G401.6 (cell line): ENCODE data around the gene CPN2.

Experiments
- FAIRE-seq: peaks from 2 replicates; lab custom pipeline; 2012; peaks lifted over from hg19 to GRCh38; lab: Jason Lieb, UNC

The CPN2 gene

GRCh38 chr3:194381460-194381875, 30.3 kb upstream of the CPN2 start:
- FAIRE-seq, result no peak

- FAIRE-seq, result no peak
Measured at GRCh38 chr3:194380326-194380725, 29.2 kb upstream of the CPN2 start.

GRCh38 chr3:194379651-194380050, 28.5 kb upstream of the CPN2 start:
- FAIRE-seq, result no peak

- no peak for FAIRE-seq
Measured at GRCh38 chr3:194379231-194379630, 28.1 kb upstream of the CPN2 start.

GRCh38 chr3:194377708-194378107, 26.6 kb upstream of the CPN2 start:
- FAIRE-seq, result no peak

GRCh38 chr3:194376241-194376560, 25.1 kb upstream of the CPN2 start:
- no peak for FAIRE-seq

- no peak for FAIRE-seq
Measured at GRCh38 chr3:194375473-194376240, 24.5 kb upstream of the CPN2 start.

- no peak for FAIRE-seq
Measured at GRCh38 chr3:194374935-194375334, 23.8 kb upstream of the CPN2 start.

GRCh38 chr3:194373899-194374298, 22.8 kb upstream of the CPN2 start:
- FAIRE-seq, result no peak

GRCh38 chr3:194373028-194373427, 21.9 kb upstream of the CPN2 start:
- FAIRE-seq, result no peak

- FAIRE-seq, result no peak
Measured at GRCh38 chr3:194370753-194371152, 19.6 kb upstream of the CPN2 start.

- no peak for FAIRE-seq
Measured at GRCh38 chr3:194369522-194370279, 18.6 kb upstream of the CPN2 start, which contains the start of gene LRRC15. TSS of gene LRRC15 (minus strand) at chr3:194369743. CDS start at chr3:194361043, 8,700 bp downstream.

- FAIRE-seq, result no peak
Measured at GRCh38 chr3:194368918-194369317, 17.8 kb upstream of the CPN2 start.

GRCh38 chr3:194367992-194368841, 17.1 kb upstream of the CPN2 start:
- no peak for FAIRE-seq

GRCh38 chr3:194365978-194366490, 14.9 kb upstream of the CPN2 start:
- no peak for FAIRE-seq

GRCh38 chr3:194365526-194365925, 14.4 kb upstream of the CPN2 start:
- FAIRE-seq, result no peak

GRCh38 chr3:194364652-194365434, 13.7 kb upstream of the CPN2 start:
- FAIRE-seq, result no peak

GRCh38 chr3:194364314-194364651, 13.2 kb upstream of the CPN2 start:
- no peak for FAIRE-seq

GRCh38 chr3:194360568-194360967, 9.4 kb upstream of the CPN2 start:
- FAIRE-seq, result no peak

GRCh38 chr3:194357681-194358080, 6.6 kb upstream of the CPN2 start:
- no peak for FAIRE-seq

GRCh38 chr3:194355379-194355778, 4.3 kb upstream of the CPN2 start:
- no peak for FAIRE-seq

- FAIRE-seq, result no peak
Measured at GRCh38 chr3:194354315-194354714, 3.2 kb upstream of the CPN2 start.
